Frontal cortex (tissue), 4 donors: ENCODE results near the gene L3HYPDH. TPM values are rescaled to one million over a fixed set of nuclear protein-coding genes. Genes with fewer than 3 reads are reported as not detected.

Experiments
- DNase-seq, 2 donors: peaks; one replicate each; pipeline ENCODE4 v3.0.0; 2012; ENCODE audit warnings: low spot score in 2 of 2
- FAIRE-seq: peaks from 2 replicates; lab custom pipeline; 2012; peaks lifted over from hg19 to GRCh38; lab: Jason Lieb, UNC
- total RNA-seq: library from RNA; depleted of rRNA; stranded (reverse); fragments of >200 nt; gene quantifications from one replicate; pipeline ENCODE4 v1.2.3, GENCODE V29; 2014
- donor health status: control.
- donor health status: control.
- donor health status: control.

Gene L3HYPDH
- total RNA-seq, result 16.7 TPM

DNA sequence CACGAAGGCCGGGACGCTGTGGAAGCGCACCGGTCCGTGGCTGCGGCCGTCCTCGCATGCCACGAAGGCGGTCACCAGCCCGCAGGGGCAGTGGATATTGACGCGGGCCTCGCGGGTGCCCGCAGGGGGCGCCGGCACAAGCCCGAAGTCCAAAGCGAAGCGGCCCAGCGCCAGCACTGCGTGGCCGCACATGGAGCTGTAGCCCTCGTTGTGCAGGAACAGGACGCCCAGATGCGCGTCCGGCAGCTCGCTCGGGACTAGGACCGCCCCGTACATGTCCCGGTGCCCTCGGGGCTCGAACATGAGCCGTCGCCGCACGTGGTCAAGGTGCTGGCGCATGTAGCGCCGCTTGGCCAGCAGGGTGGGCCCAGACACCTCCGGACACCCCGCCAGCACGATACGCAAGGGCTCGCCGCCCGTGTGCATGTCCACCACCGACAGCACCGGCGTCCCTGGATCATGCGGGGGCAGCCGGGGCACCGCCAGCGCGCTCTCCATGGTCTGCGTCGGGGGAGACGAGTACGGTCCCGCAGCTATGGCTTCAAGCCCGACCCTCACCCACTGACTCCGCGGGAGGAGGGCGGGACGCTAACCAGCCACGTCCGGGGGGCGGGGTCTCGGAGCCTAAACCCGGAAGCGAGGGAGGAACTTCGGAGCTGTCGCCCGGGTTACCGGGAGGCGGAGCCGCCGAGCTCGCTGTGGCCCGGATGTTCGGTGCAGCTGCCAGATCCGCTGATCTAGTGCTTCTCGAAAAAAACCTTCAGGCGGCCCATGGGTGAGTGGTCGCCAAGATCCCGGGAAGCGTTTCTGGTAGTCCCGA, at the start of gene L3HYPDH, which contains the start of gene JKAMP:
TSS of gene L3HYPDH (minus strand) at position 590 of the 820 bp plus-strand sequence. CDS start at position 498, 92 bp downstream.
TSS of gene JKAMP (plus strand) at position 699 of the 820 bp plus-strand sequence. CDS start at position 772, 73 bp downstream.
- no peak for FAIRE-seq
- DNase-seq, result peak; percentile 91 to 94

GRCh38 chr14:59532419-59532818, 48.2 kb upstream of the L3HYPDH start:
- DNase-seq (no peak), FAIRE-seq (no peak)

DNA sequence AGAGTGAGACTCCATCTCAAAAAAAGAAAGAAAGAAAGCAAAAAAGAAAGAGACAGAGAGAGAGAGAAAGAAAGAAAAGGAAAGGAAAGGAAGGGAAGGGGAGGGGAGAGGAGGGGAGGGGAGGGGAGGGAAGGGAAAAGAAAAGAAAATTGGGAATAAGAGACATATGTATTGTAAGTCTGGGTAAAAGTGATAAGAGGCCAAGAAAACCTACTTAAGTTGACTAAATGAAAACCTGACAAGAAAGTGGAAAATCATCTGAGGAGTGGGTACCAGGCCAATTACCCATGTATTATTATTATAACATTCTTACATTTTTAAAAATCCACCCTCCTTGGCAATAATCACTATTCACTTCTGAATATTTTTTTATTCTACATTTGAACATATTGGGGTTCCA, 46.1 kb upstream of the L3HYPDH start:
- FAIRE-seq, result no peak

GRCh38 chr14:59529189-59529588, 45.0 kb upstream of the L3HYPDH start:
- DNase-seq (no peak), FAIRE-seq (no peak)

More for the DNA sequence above, 46.1 kb upstream of the L3HYPDH start:
- DNase-seq, result no peak

GRCh38 chr14:59520224-59520623, 36.0 kb upstream of the L3HYPDH start:
- DNase-seq (no peak), FAIRE-seq (no peak)

DNA sequence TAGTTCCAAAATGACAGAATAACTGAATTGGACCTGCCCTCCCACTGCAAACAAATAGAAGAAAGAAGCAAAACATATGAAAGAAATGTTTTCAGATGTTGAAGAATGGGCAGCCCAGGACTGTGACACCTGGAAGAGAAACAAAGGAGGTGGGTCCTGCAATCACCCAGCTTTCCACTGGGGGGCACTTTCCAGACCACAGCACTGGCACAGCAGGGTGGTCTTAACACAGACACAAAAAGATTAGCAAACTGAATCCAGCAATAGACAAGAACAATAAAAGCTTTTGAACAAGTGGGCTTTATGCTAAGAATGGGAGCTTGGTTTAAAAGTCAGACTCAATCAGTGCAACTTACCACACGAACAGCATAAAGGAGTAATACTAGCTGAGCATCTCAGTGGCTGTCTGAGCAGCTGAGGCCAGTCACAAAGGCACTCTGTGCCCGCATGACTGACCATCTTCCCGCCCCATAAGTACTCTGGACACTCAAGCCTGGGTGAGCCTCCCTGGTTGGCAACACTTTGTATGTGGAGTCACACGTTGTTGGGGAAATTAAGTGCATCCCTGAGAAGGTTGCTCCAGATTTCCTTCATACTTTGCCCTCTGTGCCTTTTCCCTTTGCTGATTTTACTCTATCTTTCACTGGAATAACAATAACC, 27.8 kb upstream of the L3HYPDH start:
- DNase-seq (no peak), FAIRE-seq (no peak)

- DNase-seq (no peak), FAIRE-seq (no peak)
Measured at GRCh38 chr14:59510966-59511365, 26.8 kb upstream of the L3HYPDH start.

DNA sequence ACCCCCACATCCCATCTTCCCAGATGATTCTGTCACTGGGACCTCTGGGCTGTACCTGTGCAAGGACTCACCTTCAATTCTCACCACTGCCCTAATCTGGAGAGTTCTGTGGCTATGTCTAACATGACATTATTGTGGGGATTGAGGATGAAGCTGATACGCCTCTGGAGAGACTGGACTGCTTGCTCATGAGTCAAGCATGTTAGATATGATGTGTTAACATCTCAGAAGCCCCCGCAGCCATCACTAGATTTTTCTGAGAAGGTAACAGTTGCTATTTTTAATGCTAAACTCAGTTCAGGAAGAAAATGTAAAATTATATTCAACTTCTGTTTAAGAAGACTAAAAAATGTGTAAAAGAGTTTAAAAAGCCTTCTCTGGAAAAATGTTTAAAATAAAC, 25.8 kb upstream of the L3HYPDH start:
- DNase-seq, result no peak
- peak; percentile 57 for FAIRE-seq

- DNase-seq (no peak), FAIRE-seq (no peak)
Measured at GRCh38 chr14:59509101-59509500, 24.9 kb upstream of the L3HYPDH start.

DNA sequence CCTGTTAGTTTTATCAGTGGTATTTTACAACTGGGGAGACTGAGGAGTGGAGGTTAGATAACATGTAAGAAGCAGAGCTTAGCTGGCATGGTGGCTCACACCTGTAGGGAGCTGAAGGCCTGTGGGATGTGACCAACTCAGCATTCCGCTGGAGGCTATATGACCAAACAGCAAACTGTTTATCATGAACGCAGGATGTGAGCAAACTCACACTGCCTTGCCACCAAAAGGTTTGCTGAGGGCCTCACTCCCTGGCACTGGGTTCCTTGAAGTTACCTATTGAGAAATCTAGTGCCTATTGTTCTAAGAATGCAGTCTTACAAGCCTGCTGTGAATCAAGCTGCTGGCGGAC, 23.5 kb upstream of the L3HYPDH start:
- no peak for FAIRE-seq
- DNase-seq, result no peak

GRCh38 chr14:59507063-59507751, 23.0 kb upstream of the L3HYPDH start:
- FAIRE-seq, result no peak

DNA sequence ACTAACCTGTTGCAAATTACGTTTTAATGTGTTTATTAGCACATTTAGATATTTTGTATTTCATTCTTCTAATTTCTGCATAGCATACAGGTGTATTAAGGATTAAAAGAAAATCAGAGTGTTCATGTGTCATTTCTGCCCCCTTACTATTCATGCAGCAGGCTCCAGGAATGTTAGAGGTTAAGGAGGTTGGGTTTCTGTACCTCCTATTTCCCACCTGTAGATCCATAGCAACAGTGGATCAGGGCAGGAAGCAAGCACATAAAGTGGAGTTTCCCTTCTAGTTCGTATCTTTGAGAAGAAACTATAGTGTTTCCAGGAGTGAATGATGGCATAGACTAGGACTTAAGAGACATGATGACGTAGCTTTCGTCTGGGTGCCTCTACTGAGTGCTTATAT, 19.0 kb upstream of the L3HYPDH start:
- DNase-seq (no peak), FAIRE-seq (no peak)

More at GRCh38 chr14:59507063-59507751, 23.0 kb upstream of the L3HYPDH start:
- peak in 1 of 2 donors; percentile 24 for DNase-seq

DNA sequence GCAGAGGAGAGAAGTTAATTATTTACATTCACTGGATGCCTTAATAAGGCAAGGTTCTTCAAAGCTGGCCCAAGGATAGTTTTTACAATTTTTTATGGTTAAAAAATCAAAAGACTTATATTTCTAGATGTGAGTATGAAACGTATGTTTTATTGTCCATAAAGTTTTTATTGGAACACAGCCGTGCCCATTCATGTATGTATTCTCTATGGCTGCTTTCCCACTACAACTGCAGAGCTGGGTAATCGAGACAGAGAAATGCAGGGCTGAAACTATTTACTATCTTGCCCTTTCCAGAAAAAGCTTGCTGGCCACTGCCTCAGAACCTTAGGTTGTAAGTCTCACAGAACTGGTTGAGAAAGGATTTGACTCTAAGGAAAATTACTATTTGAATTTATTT, 16.5 kb upstream of the L3HYPDH start:
- FAIRE-seq (no peak), DNase-seq (no peak)

DNA sequence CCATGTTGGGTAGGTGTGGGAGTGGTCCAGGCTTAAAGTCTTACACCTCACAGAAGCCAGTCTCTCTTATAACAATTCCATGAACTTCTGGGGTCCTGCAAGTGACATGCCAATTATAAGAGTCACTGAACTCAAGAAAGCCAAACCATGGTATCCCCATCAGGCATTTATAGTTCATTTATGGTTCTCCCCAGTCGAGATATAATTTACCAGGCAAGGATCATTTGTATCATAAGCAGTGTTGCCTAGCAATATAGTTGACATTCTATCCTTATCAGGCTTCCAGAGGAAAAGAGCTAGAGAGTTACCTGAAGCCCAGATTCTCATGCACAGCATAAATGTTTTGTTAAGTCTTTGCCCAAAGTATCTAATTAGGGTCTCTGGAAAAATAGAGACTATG, 8.2 kb upstream of the L3HYPDH start:
- DNase-seq (no peak), FAIRE-seq (no peak)

GRCh38 chr14:59490756-59491155, 6.5 kb upstream of the L3HYPDH start:
- FAIRE-seq, result no peak
- DNase-seq, result no peak

DNA sequence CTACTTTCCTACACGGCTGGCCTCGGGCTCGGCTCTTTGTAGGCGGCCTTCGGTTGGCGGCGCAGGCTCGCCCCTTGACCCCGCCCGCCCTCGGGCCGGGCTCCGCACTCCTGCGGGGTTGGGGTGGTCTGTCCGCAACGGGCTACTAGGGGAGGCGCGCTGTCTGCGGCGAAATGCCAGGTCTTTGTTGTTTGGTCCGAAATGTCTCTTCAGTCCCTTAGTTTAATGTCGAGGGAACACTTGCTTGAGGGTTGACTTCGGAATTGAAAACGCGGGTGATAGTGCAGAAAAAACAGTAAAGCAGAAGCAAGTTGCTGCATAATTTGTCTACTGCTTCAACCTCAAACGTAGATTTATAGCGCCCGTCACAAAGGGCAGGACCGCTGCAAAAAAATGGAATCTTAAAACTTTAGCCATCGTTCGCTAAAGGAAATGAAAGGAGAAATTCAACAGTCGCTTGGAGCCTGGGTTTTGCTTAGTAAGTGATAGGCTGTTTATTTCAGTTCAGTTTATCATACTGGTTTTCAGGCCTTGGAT, 499 bp upstream of the L3HYPDH start:
- no peak for DNase-seq
- FAIRE-seq, result no peak

GRCh38 chr14:59483363-59483762, 845 bp downstream of the L3HYPDH start:
- no peak for DNase-seq
- FAIRE-seq, result no peak

- no peak for FAIRE-seq
- DNase-seq, result no peak
Measured at GRCh38 chr14:59482541-59483331, 1.5 kb downstream of the L3HYPDH start.

DNA sequence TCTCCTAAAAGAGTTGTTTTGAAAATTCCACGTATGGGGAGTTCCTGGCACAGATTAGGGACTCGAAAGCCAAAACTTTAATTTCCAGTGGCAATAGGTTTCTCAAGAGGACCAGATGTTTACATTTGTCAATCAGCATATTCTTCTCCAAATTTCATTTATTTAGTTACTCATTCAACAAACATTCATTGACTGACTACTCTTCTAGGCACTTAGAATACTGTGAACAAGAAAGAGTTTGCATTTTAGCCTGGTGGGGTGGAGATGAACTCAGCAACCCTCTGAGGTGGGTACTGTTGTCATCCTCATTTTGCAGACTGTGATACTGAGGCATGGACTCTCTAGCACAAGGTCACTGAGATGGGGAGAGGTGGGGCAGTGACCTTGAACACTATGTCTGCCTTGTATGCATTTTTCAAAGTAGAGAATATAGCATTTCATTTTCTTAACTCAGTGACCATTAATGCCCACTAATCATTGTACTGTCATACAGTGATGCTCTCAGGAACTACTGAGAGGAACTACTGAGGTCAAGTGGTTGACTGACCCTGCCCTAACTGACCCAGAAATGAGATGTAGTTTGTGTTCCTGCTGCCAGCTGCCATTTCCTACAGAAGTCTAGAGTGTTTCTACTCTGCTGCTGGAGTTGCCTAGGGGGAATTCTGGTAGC, 2.2 kb downstream of the L3HYPDH start:
- FAIRE-seq (no peak), DNase-seq (no peak)
